Adrenal gland (tissue), 12 donors: Measurements from ENCODE around the gene C1orf146. TPM values are rescaled to one million over a fixed set of nuclear protein-coding genes. Genes with fewer than 3 reads are reported as not detected.

Experiments
- DNase-seq, 7 donors: peaks; one replicate each; pipeline ENCODE4 v3.0.0-alpha.2; 2019 to 2020
- H3K27ac ChIP-seq, 5 donors: fragments of 200-600 bp; sonication (generic) in 4 of 5; 1 replicate in 3 of 5; 2 replicates in 2 of 5; pipeline versions ENCODE4 v1.5.1 to v1.8.0; 2016 to 2020; ENCODE audit warnings: mild to moderate bottlenecking in 1 of 5
- H3K27me3 ChIP-seq: fragments of 200-600 bp; 2 replicates; pipeline ENCODE4 v1.8.0; 2021
- H3K36me3 ChIP-seq, 2 donors: fragments of 200-600 bp; replicated peaks in 1 of 2; 1 replicate in 1 of 2; 2 replicates in 1 of 2; pipeline versions ENCODE4 v1.5.1 to v1.8.0; 2018 to 2022
- H3K4me1 ChIP-seq, 2 donors: fragments of 200-600 bp; replicated peaks in 1 of 2; 1 replicate in 1 of 2; 2 replicates in 1 of 2; pipeline versions ENCODE4 v1.5.1 to v1.8.0; 2018 to 2021
- H3K4me3 ChIP-seq, 4 donors: fragments of 200-600 bp; sonication (generic) in 3 of 4; one replicate each; pipeline ENCODE4 v1.5.1; 2016 to 2018
- H3K9me3 ChIP-seq, 3 donors: fragments of 200-600 bp; sonication (generic) in 1 of 3; replicated peaks in 1 of 3; 1 replicate in 2 of 3; 2 replicates in 1 of 3; pipeline versions ENCODE4 v1.5.1 to v1.8.0; 2016 to 2021
- CTCF ChIP-seq, 6 experiments: fragments of 450-650 bp in 4 of 6; fragments of 200-600 bp in 2 of 6; sonication (generic) in 1 of 6; IDR thresholded peaks; 1 replicate in 5 of 6; 2 replicates in 1 of 6; pipeline versions ENCODE4 v1.5.1 to v1.8.0; 2016 to 2021; ENCODE audit warnings: antibody characterized with exemption in 6 of 6, mild to moderate bottlenecking in 2 of 6, moderate library complexity in 1 of 6
- POLR2A ChIP-seq, 2 donors: fragments of 450-650 bp; IDR thresholded peaks; one replicate each; pipeline ENCODE4 v1.6.1; 2017; ENCODE audit warnings: antibody characterized with exemption in 2 of 2, mild to moderate bottlenecking in 2 of 2, moderate library complexity in 1 of 2
- WGBS, 4 donors: extraction: QIAGEN DNeasy Blood & Tissue Kit in 2 of 4; methylation state at CpG; one replicate each; pipeline versions ENCODE4 v1.1.5 to v1.1.7; 2013 to 2017; 5-methylcytosine and 5-hydroxymethylcytosine counted together
- intact Hi-C, 2 donors: fragments of 100-400 bp; cut with DNase I; formaldehyde crosslinking; loops; one replicate each; pipeline versions ENCODE4 v1.14.1 to v1.15.0; 2022 to 2023
- polyA plus RNA-seq, 3 donors: library from polyadenylated mRNA; stranded (reverse); fragments of 200-250 nt in 2 of 3; fragments of 350-450 nt in 1 of 3; fragmentation: Illumina TruSeq in 1 of 3; extraction: RNeasy Lipid Tissue Mini Kit (QIAGEN cat#74804) in 1 of 3; gene quantifications; one replicate each; pipeline ENCODE4 v1.2.3, GENCODE V29; 2013 to 2014
- total RNA-seq, 9 donors: library from RNA; depleted of rRNA in 4 of 9; stranded (reverse); fragments of >200 nt in 4 of 9; fragments of 120-200 nt in 1 of 9; fragmentation: NEBNext Ultra II Directional in 1 of 9; extraction: Animal tissue kit (Norgen Biotek cat#: 25700) in 1 of 9; gene quantifications; one replicate each; pipeline versions ENCODE4 v1.1.0 to v1.2.4, GENCODE V29; 2013 to 2023
- donor health status: healthy with polysubstance abuse.
- donor health status: Bipolar disorder and iron deficiency.
- donor health status: DM: yes; HTN: yes; CAD: no.
- donor health status: DM: no; HTN: no; CAD: no.
- donor health status: DM: no; HTN: no; CAD: no.
- donor health status: DM: yes; HTN: yes; CAD: no.

The C1orf146 gene
- total and polyA plus RNA-seq, 12 donors, result not detected

GRCh38 chr1:92186081-92186480 lies 31.6 kb upstream of the C1orf146 start:
- H3K27me3 ChIP-seq, result no peaks in the 10 kb centered on the region
- H3K9me3 ChIP-seq, result no peaks in the 10 kb centered on the region
- no peak overlapping the region for H3K27ac ChIP-seq
- no peak for DNase-seq
- H3K36me3 ChIP-seq, result no peaks in the 10 kb centered on the region
- intact Hi-C loops, result no loop called here
- no peaks in the 10 kb centered on the region for H3K4me1 ChIP-seq
- no peak for TF ChIP-seq CTCF (IDR thresholded peaks at IDR 0.05)
- no peak for TF ChIP-seq POLR2A (IDR thresholded peaks at IDR 0.05)
- WGBS, 4 donors, result 92 to 96% (median 95%) methylated on average over 1 of the region's 1 CpG
- no peak overlapping the region for H3K4me3 ChIP-seq

- no peak overlapping the region for H3K27ac ChIP-seq
- TF ChIP-seq CTCF (IDR thresholded peaks at IDR 0.05), result no peak
- TF ChIP-seq POLR2A (IDR thresholded peaks at IDR 0.05), result no peak
Measured at GRCh38 chr1:92188436-92189255, 29.1 kb upstream of the C1orf146 start.

GRCh38 chr1:92191726-92192125 lies 26.0 kb upstream of the C1orf146 start:
- WGBS, 4 donors, result 73 to 86% (median 79%) methylated on average over 2 of the region's 2 CpGs
- TF ChIP-seq CTCF (IDR thresholded peaks at IDR 0.05) (no peak), POLR2A (IDR thresholded peaks at IDR 0.05) (no peak)
- no peaks in the 10 kb centered on the region for H3K36me3 ChIP-seq
- no peak for DNase-seq
- H3K27ac ChIP-seq, result no peak overlapping the region
- no peaks in the 10 kb centered on the region for H3K4me1 ChIP-seq
- H3K27me3 ChIP-seq, result no peaks in the 10 kb centered on the region
- intact Hi-C loops, result no loop called here
- H3K9me3 ChIP-seq, result no peaks in the 10 kb centered on the region
- no peak overlapping the region for H3K4me3 ChIP-seq

More at GRCh38 chr1:92188436-92189255, 29.1 kb upstream of the C1orf146 start:
- Histone ChIP-seq H3K9me3 (no peaks in the 10 kb centered on the region), H3K36me3 (no peaks in the 10 kb centered on the region), H3K4me1 (no peaks in the 10 kb centered on the region), H3K4me3 (no peak overlapping the region), H3K27me3 (no peaks in the 10 kb centered on the region)
- 78 to 84% (median 82%) methylated on average over 7 of the region's 7 CpGs for WGBS, 4 donors
- intact Hi-C loops, result no loop called here
- DNase-seq, result no peak

- Histone ChIP-seq H3K36me3 (no peaks in the 10 kb centered on the region), H3K9me3 (no peaks in the 10 kb centered on the region), H3K27me3 (no peaks in the 10 kb centered on the region), H3K27ac (no peak overlapping the region), H3K4me1 (no peaks in the 10 kb centered on the region), H3K4me3 (no peak overlapping the region)
- no peak for DNase-seq
- no peak for TF ChIP-seq POLR2A (IDR thresholded peaks at IDR 0.05)
- TF ChIP-seq CTCF (IDR thresholded peaks at IDR 0.05), result no peak
- WGBS, 4 donors, result 66 to 80% (median 77%) methylated on average over 9 of the region's 9 CpGs
- intact Hi-C loops, result no loop called here
Measured at GRCh38 chr1:92192246-92192645, 25.5 kb upstream of the C1orf146 start.
